RWPE2 (cell line): ENCODE data around the gene ROBO3.

Source experiments
- ATAC-seq: fragments of 200-7000 bp; cut with Tn5 transposase; 3 replicates; pipeline ENCODE4 v1.9.1; 2021; ENCODE audit warnings: low read depth
- DNase-seq: peaks from one replicate; pipeline ENCODE4 v3.0.0-alpha.2; 2020; ENCODE audit warnings: low spot score
- H3K27ac ChIP-seq: fragments of 450-650 bp; 2 replicates; pipeline ENCODE4 v1.5.1; 2017; ENCODE audit warnings: mild to moderate bottlenecking; ENCODE audit not compliant: poor library complexity, severe bottlenecking
- H3K27me3 ChIP-seq: fragments of 250-450 bp; sonication (Bioruptor Pico); 2 replicates; pipeline ENCODE4 v1.5.1; 2021; ENCODE audit warnings: mild to moderate bottlenecking, moderate library complexity; ENCODE audit not compliant: insufficient read depth, poor library complexity, severe bottlenecking
- H3K36me3 ChIP-seq: fragments of 250-450 bp; sonication (Bioruptor Pico); 2 replicates; pipeline ENCODE4 v1.5.1; 2020; ENCODE audit warnings: low read depth, mild to moderate bottlenecking, moderate library complexity
- H3K4me1 ChIP-seq: fragments of 250-450 bp; sonication (Bioruptor Pico); 2 replicates; pipeline ENCODE4 v1.5.1; 2021; ENCODE audit warnings: mild to moderate bottlenecking, moderate library complexity; ENCODE audit not compliant: insufficient read depth, poor library complexity, severe bottlenecking
- H3K4me3 ChIP-seq: fragments of 250-450 bp; sonication (Bioruptor Pico); 2 replicates; pipeline ENCODE4 v1.5.1; 2021; ENCODE audit warnings: mild to moderate bottlenecking, moderate library complexity; ENCODE audit not compliant: severe bottlenecking
- H3K9me3 ChIP-seq: fragments of 250-450 bp; sonication (Bioruptor Pico); 2 replicates; pipeline ENCODE4 v1.5.1; 2021; ENCODE audit warnings: mild to moderate bottlenecking, moderate library complexity; ENCODE audit not compliant: severe bottlenecking
- CTCF ChIP-seq: fragments of 450-650 bp; IDR thresholded peaks from one replicate; pipeline ENCODE4 v1.5.1; 2017; ENCODE audit warnings: mild to moderate bottlenecking, moderate library complexity; ENCODE audit not compliant: poor library complexity, severe bottlenecking

Gene ROBO3

GRCh38 chr11:124889191-124890091 is 24.2 kb downstream of the ROBO3 start:
- Histone ChIP-seq H3K4me3 (no peak overlapping the region), H3K36me3 (no peaks in the 10 kb centered on the region), H3K4me1 (no peaks in the 10 kb centered on the region), H3K27me3 (no peaks in the 10 kb centered on the region), H3K9me3 (no peaks in the 10 kb centered on the region), H3K27ac (no peak overlapping the region)
- ATAC-seq (no peak), DNase-seq (no peak)
- TF ChIP-seq CTCF = no peak

- Histone ChIP-seq H3K4me1 (no peaks in the 10 kb centered on the region), H3K9me3 (no peaks in the 10 kb centered on the region), H3K4me3 (no peak overlapping the region), H3K27ac (no peak overlapping the region), H3K27me3 (no peaks in the 10 kb centered on the region), H3K36me3 (no peaks in the 10 kb centered on the region)
- TF ChIP-seq CTCF = no peak
- ATAC-seq (no peak), DNase-seq (no peak)
Observed at GRCh38 chr11:124890151-124890550, 24.9 kb downstream of the ROBO3 start.

GRCh38 chr11:124890683-124891372 is 25.6 kb downstream of the ROBO3 start:
- Histone ChIP-seq H3K27ac (no peak overlapping the region), H3K36me3 (no peaks in the 10 kb centered on the region), H3K27me3 (no peaks in the 10 kb centered on the region), H3K4me1 (no peaks in the 10 kb centered on the region), H3K4me3 (no peak overlapping the region), H3K9me3 (no peaks in the 10 kb centered on the region)
- ATAC-seq = no peak
- TF ChIP-seq CTCF = no peak
- DNase-seq = no peak

GRCh38 chr11:124891373-124891861 is 26.2 kb downstream of the ROBO3 start:
- Histone ChIP-seq H3K4me1 (no peaks in the 10 kb centered on the region), H3K36me3 (no peaks in the 10 kb centered on the region), H3K9me3 (no peaks in the 10 kb centered on the region), H3K27me3 (no peaks in the 10 kb centered on the region), H3K27ac (no peak overlapping the region), H3K4me3 (no peak overlapping the region)
- DNase-seq = no peak
- no peak for ATAC-seq
- no peak for TF ChIP-seq CTCF
